Suprapubic skin (tissue), 3 donors: ENCODE data around the gene ACOT11.

Experiments
- CTCF ChIP-seq, 2 donors: fragments of 200-600 bp in 1 of 2; fragments of 450-650 bp in 1 of 2; sonication (generic) in 1 of 2; IDR thresholded peaks; one replicate each; pipeline ENCODE4 v1.5.1; 2016 to 2019; ENCODE audit warnings: antibody characterized with exemption in 2 of 2, mild to moderate bottlenecking in 1 of 2, moderate library complexity in 1 of 2
- POLR2A ChIP-seq, 2 donors: fragments of 450-650 bp; IDR thresholded peaks; one replicate each; pipeline ENCODE4 v1.6.1; 2017; ENCODE audit warnings: antibody characterized with exemption in 2 of 2, mild to moderate bottlenecking in 2 of 2, moderate library complexity in 2 of 2

GRCh38 chr1:54569339-54569738 lies 21.3 kb downstream of the ACOT11 start:
- TF ChIP-seq CTCF (IDR thresholded peaks at IDR 0.05) = no peak
- no peak for TF ChIP-seq POLR2A (IDR thresholded peaks at IDR 0.05)
